Cardiac fibroblast (primary cell): ENCODE measurements around the gene LRPPRC.

ENCODE experiments used
- DNase-seq, 2 donors: peaks; one replicate each; pipeline versions ENCODE4 v3.0.0 to v3.0.0-alpha.2; 2010; ENCODE audit warnings: low read depth in 2 of 2
- H3K4me3 ChIP-seq, 2 donors: replicated peaks in 1 of 2; 1 replicate in 1 of 2; 2 replicates in 1 of 2; pipeline ENCODE4 v1.5.1; 2011; ENCODE audit warnings: low read depth in 2 of 2, low read length in 2 of 2, mild to moderate bottlenecking in 2 of 2, moderate library complexity in 1 of 2
- TF ChIP-seq, protein P1 (sequence below): IDR thresholded peaks from one replicate; pipeline ENCODE4 v1.5.1; 2011; ENCODE audit warnings: low read depth, mild to moderate bottlenecking, low read length, inconsistent platforms

LRPPRC gene

DNA sequence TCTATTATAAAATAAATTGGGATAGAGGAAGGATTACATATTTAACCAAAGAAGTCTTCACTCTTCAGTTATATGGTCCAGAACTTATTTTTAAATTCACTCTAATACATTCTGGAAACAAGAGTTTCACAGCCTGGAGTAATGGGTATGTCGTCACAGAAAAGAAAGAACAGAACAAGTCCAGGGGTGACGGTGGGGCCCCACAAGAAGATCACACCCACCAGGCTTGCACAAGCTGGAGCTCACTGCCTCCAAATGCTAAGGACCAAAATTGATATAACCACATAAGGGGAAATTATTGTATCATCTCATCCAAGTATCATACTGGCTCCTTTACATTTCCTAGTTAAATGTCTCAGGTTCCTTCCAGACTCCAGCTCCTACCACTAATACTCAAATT is 11.3 kb downstream of the LRPPRC start:
- TF ChIP-seq, protein P1, sequence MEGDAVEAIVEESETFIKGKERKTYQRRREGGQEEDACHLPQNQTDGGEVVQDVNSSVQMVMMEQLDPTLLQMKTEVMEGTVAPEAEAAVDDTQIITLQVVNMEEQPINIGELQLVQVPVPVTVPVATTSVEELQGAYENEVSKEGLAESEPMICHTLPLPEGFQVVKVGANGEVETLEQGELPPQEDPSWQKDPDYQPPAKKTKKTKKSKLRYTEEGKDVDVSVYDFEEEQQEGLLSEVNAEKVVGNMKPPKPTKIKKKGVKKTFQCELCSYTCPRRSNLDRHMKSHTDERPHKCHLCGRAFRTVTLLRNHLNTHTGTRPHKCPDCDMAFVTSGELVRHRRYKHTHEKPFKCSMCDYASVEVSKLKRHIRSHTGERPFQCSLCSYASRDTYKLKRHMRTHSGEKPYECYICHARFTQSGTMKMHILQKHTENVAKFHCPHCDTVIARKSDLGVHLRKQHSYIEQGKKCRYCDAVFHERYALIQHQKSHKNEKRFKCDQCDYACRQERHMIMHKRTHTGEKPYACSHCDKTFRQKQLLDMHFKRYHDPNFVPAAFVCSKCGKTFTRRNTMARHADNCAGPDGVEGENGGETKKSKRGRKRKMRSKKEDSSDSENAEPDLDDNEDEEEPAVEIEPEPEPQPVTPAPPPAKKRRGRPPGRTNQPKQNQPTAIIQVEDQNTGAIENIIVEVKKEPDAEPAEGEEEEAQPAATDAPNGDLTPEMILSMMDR = no peak
- no peak for DNase-seq
- no peak overlapping the region for H3K4me3 ChIP-seq

DNA sequence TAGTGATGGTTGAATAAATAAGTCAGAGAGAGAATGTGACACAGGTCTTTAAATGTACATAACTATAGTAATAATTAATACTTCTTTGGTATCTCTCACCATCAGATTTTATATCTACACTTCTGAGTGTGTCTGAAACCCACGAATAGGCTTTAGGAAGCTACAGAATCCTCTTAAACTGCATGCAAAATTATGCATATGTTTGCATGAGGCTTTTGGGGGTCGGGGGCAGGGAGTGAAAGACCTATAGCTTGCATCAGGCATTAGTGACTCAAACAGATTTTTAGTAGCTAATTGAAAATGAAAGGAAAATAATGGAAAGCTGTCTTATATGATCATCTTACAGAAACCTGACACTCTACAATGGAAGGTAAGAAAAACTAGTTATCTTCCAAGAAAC is 14.9 kb downstream of the LRPPRC start:
- no peak for DNase-seq
- no peak overlapping the region for H3K4me3 ChIP-seq
- TF ChIP-seq, protein P1 = no peak

DNA sequence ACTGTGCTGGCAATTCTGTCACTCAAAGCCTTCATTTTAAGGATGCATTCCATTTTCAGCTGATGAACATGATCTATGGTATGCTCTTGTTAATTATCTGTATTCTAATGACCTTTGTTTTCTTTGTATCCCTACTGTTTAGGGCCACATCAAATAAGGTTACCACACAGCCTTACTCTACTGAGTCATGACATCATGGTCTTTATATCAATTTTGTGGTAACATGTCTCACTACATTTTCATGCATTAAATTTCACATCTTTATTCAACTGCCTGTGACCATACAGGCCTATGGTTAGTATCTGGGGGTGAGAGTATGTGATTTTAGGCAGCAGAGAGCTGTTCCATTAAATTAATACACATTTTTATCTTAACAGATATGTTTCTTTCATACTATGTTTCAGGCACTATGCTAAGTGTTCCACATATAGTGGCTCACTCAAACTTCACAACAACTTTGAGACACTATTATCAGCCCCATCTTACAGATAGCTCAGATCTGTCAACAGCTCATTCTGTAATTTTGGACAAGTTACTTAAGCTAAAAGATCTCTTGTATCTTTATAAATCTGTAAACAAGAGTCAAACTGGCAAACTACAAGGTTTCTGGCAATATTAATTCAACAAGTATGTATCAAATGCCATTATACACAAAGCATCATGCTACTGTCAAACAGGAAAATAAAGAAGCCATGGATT is 18.0 kb downstream of the LRPPRC start:
- TF ChIP-seq, protein P1 = no peak
- H3K4me3 ChIP-seq = no peak overlapping the region
- DNase-seq = no peak

DNA sequence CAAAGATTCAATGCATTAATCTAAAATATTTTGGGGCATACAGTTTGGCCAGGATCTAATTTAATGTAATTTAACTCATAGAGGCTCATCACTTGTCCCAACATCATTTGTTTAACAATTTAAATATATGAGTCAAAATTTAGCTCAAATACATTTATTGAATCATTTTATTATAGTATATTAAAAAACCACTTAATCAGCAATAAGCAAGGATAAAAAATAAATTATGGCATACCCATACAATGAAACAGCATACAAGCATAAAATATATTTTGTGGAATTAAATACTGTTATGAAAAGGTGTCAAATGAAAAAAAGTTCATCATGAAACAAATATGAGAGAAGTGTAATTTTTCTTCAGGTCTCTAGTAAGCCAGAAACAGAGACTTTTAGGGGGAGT is 34.9 kb downstream of the LRPPRC start:
- TF ChIP-seq, protein P1 = no peak
- DNase-seq = no peak
- H3K4me3 ChIP-seq = no peak overlapping the region

DNA sequence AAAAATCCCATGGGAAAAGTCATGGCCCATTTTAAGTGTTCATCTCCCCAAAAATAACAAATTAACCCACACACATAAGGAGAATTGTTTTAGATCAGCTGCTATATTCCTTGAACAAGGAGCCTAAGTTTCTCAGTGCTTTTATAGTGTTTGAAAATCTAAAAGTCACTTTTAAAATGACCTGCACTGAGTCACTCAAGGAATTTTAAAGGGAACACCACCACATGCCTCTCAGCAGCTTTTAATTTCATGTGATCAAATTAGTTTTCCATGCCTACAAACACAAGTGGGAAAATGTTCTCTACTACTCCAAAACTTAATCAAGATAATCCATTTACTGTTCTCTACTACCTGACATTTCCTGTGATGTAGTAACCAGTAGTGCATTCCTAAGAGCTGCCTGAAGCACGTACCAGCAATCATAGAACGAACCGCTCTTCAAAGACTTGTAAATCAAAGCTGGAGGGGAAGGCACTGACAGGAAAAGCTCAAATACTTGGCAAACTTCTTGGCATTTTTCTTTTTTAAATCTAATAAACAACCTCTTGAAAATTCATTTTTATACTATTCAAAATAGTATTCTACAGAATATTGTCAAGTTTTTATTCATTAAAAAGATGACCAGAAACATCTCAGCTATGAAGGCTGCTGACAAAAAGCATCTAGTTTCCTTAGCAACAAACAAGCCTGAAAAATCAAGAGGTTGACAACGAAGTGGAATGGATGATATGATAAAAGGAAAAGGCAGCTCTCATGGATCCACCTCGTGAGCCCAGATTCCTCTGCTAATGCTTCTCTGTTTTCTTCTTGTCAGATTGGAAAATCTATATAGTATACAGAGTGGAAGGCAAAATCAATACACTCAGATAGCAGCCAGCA is 37.2 kb downstream of the LRPPRC start:
- no peak for DNase-seq

DNA sequence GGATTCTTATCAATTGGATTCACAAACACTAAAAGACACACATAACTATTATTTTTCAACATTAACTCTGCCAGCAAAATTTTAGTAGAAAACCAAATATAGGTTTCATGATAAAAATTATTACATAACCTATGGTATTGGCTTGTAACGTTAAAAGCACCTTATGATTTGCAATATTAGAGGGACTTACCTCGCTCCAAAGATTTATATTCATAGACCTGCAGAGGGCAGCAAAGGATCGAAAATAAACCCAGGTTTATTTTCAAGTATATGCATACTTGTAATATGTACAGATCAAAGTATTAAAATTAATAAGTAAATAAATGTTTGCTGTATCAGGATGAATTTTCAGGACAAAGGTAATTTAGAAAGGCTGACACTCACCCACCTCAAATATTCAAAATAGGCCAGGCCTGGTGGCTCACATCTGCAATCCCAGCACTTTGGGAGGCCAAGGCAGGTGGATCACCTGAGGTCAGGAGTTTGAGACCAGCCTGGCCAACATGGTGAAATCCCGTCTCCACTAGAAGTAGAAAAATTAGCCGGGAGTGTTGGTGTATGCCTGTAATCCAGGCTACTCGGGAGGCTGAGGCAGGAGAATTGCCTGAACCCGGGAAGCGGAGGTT is 45.3 kb downstream of the LRPPRC start:
- TF ChIP-seq, protein P1 = peak; percentile 26
- DNase-seq = peak; percentile 58 to 64
- no peak overlapping the region for H3K4me3 ChIP-seq

More for the DNA sequence above, 37.2 kb downstream of the LRPPRC start:
- H3K4me3 ChIP-seq = no peak overlapping the region
- TF ChIP-seq, protein P1 = no peak
